ENCODE data around the gene DENND4C. TPM values are rescaled to one million over a fixed set of nuclear protein-coding genes. Genes with fewer than 3 reads are reported as not detected.
A peak's percentile ranks its signal among the peaks of the same experiment; 100 is the strongest.

DENND4C gene
- total RNA-seq, 1 experiment from 2014 or later: 22.6 TPM

GRCh38 chr9:19371942-19372341, 141.4 kb downstream of the DENND4C start:
- POLR2A ChIA-PET: interaction anchor here (0.6 kb wide), 1 partner anchor 72 kb away, joined by 3 read pairs; no protein-coding TSS in a partner anchor
- no peak overlapping the region for H3K27ac Mint-ChIP-seq
- ATAC-seq: no peak; the same call in 1 of the 2 replicates

DNA sequence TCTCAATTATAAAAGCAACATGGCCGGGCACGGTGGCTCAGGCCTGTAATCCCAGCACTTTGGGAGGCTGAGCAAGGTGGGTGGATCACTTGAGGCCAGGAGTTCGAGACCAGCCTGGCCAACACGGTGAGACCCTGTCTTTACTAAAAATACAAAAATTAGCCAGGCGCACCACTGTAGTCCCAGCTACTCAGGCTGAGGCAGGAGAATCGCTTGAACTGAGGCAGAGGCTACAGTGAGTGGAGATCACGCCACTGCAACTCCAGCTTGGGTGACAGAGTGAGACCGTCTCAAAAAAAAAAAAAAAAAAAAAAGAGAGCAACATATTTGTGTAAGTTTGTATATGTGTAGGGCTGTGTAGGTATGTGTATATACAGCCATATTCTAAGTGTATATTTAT, 142.1 kb downstream of the DENND4C start:
- no peaks in the 10 kb centered on the region for H3K27me3 Mint-ChIP-seq (ENCODE audit: low read depth)
- H3K9me3 Mint-ChIP-seq: no peaks in the 10 kb centered on the region
- H3K27ac Mint-ChIP-seq: peak overlapping the region; percentile 46
- peaks cover 44% of the 10 kb centered on the region for H3K36me3 Mint-ChIP-seq
- DNase-seq (ENCODE audit: low spot score): no peak
- ATAC-seq: peak; percentile 42
- ChIA-PET CTCF (interaction anchor here (0.7 to 1.9 kb wide), 3 partner anchors 85 to 93 kb away, joined by 3 to 7 read pairs (median 5); no protein-coding TSS in a partner anchor), POLR2A (no interaction called here)
- no peak overlapping the region for H3K4me3 Mint-ChIP-seq
- H3K4me1 Mint-ChIP-seq: peaks cover 10% of the 10 kb centered on the region
- TF ChIP-seq, protein P1, sequence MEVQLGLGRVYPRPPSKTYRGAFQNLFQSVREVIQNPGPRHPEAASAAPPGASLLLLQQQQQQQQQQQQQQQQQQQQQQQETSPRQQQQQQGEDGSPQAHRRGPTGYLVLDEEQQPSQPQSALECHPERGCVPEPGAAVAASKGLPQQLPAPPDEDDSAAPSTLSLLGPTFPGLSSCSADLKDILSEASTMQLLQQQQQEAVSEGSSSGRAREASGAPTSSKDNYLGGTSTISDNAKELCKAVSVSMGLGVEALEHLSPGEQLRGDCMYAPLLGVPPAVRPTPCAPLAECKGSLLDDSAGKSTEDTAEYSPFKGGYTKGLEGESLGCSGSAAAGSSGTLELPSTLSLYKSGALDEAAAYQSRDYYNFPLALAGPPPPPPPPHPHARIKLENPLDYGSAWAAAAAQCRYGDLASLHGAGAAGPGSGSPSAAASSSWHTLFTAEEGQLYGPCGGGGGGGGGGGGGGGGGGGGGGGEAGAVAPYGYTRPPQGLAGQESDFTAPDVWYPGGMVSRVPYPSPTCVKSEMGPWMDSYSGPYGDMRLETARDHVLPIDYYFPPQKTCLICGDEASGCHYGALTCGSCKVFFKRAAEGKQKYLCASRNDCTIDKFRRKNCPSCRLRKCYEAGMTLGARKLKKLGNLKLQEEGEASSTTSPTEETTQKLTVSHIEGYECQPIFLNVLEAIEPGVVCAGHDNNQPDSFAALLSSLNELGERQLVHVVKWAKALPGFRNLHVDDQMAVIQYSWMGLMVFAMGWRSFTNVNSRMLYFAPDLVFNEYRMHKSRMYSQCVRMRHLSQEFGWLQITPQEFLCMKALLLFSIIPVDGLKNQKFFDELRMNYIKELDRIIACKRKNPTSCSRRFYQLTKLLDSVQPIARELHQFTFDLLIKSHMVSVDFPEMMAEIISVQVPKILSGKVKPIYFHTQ (CRISPR knock-in tag; IDR thresholded peaks at IDR 0.05): peak; percentile 51; the same call in 1 of the 2 replicates
- TF ChIP-seq EMX1 (CRISPR knock-in tag; IDR thresholded peaks at IDR 0.05) (0 out of 2 replicates have a peak, but pooled peaks have one; percentile 12), IRF1 (CRISPR knock-in tag; IDR thresholded peaks at IDR 0.05) (no peak), ZNF232 (CRISPR knock-in tag; IDR thresholded peaks at IDR 0.05) (no peak), ZNF263 (CRISPR knock-in tag; IDR thresholded peaks at IDR 0.05; ENCODE audit: low read depth) (no peak), GRHL2 (CRISPR knock-in tag; IDR thresholded peaks at IDR 0.05; ENCODE audit: insufficient replicate concordance, severe bottlenecking) (no peak), USF1 (CRISPR knock-in tag; IDR thresholded peaks at IDR 0.05) (no peak), ZNF532 (CRISPR knock-in tag; IDR thresholded peaks at IDR 0.05; ENCODE audit: borderline replicate concordance) (no peak), NFYB (CRISPR knock-in tag; conservative IDR thresholded peaks at IDR 0.05; ENCODE audit: low read depth) (no peak)

More at GRCh38 chr9:19371942-19372341, 141.4 kb downstream of the DENND4C start:
- CTCF ChIA-PET: interaction anchor here (1.3 to 1.9 kb wide), 3 partner anchors 85 to 93 kb away, joined by 4 to 7 read pairs (median 5); no protein-coding TSS in a partner anchor
- Mint-ChIP-seq H3K36me3 (peaks cover 38% of the 10 kb centered on the region), H3K9me3 (no peaks in the 10 kb centered on the region), H3K27me3 (ENCODE audit: low read depth) (no peaks in the 10 kb centered on the region), H3K4me3 (no peak overlapping the region), H3K4me1 (peaks cover 4% of the 10 kb centered on the region)
- no peak for DNase-seq (ENCODE audit: low spot score)
- TF ChIP-seq ZNF532 (CRISPR knock-in tag; IDR thresholded peaks at IDR 0.05; ENCODE audit: borderline replicate concordance): no peak
- TF ChIP-seq IRF1 (CRISPR knock-in tag; IDR thresholded peaks at IDR 0.05): no peak
- TF ChIP-seq ZNF671 (CRISPR knock-in tag; IDR thresholded peaks at IDR 0.05): no peak
- no peak for TF ChIP-seq SP1 (CRISPR knock-in tag; conservative IDR thresholded peaks at IDR 0.05)

Data from WTC11 (cell line).